Tongue (tissue), 2 donors: ENCODE measurements around the gene PARD3B. TPM values are rescaled to one million over a fixed set of nuclear protein-coding genes. Genes with fewer than 3 reads are reported as not detected.

Experiments used
- DNase-seq: peaks from one replicate; pipeline ENCODE4 v3.0.0-alpha.2; 2015
- total RNA-seq: library from RNA; depleted of rRNA; stranded (reverse); fragments of >200 nt; gene quantifications from one replicate; pipeline ENCODE4 v1.2.3, GENCODE V29; 2014

The PARD3B gene
- total RNA-seq, 1 donor from 2014 or later, result 21.5 TPM

GRCh38 chr2:204842068-204842467 lies 296.8 kb downstream of the PARD3B start:
- DNase-seq, result no peak

DNA sequence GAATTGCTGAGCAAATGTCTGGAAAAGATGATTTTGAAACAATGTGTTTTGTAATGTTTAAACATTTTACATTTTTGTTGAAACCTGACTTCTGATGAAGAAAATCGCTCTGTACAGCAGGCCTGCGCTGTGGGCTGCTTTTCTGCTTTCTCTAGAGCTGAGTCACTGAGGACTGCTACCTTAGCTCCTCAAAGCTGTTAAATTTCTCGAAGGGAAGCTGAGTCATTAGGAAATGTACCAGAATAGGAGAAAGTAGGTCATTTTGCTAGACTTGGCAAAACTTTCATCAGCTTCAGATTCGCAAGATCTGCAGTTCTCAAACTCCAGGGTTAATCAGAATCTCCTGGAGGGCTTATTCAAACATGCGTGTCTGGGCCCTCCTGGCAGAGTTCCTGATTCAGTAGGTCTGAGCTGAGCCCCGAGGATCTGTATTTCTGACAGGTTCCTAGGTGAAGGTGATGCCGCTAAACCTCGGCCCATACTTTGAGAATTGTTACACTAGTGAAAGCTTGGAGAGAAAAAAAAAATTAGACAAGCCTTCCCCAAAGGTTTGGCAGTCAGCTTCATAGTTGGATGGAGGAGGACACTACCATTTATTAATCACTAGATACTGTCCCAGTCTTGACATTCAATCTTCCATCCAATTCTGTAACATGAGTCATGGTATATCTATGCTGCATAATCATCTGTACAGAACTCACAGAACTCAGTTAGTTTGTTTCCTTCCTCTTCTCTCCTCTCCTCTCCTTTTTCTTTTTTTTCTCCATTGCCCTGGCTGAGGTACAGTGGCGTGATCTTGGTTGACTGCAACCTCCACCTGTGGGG lies 297.6 kb downstream of the PARD3B start:
- peak; percentile 56 for DNase-seq

DNA sequence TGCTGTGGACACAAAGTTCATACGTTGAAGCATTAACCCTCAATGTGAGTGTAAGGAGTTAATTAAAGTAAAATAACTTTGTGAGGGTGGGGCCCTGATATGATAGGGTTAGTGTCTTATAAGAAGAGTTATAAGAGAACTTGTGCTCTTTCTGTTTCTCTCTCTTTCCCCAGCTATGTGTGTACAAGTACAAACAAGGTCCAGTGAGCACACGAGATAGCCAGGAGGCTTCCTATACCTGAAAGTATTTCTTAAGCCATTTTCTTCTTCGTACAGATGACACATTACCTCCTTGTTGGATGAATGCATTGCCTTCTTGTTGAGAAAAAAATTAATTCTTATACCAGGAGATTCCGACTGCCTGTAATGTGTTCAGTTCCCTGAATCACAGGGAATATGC lies 301.2 kb downstream of the PARD3B start:
- DNase-seq, result no peak

DNA sequence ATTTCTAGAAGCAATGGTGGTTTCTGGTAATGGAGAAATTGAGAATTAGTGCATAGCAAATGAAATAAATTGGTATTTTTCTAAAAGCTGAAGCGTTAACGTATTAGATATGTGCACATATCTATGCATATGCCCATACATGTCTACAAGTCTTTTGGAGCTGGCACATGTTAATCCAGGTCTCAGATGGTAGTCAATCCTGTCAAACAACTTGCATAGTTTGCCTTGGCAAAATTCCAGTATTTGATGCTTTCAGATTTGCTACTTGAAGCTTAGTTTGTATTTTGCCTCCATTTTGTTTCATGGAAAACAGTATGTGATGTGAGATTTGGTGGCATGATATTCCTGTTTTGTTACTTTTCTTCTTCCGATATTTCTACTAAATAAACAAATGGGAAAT lies 304.6 kb downstream of the PARD3B start:
- DNase-seq, result peak; percentile 72

- peak; percentile 20 for DNase-seq
Observed at GRCh38 chr2:204850581-204850980, 305.3 kb downstream of the PARD3B start.

DNA sequence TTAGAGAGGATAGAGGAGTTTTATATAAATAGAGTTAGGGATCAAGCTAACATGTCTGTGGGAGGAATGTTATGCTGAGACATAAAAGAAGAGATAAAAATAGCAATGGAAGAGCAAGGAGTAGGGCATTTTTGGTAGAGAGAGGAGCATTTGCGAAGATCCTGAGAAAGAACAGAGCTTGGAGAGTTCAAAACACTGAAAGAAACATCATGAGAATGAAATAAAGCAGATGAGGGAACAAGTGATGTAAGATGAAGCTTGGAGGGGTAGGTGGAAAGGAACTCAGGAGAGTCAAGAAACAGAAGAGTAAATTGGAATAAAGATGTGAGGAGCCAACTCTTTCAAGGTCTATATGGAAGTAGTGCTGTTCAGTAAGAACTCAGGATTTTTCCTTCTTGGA lies 308.6 kb downstream of the PARD3B start:
- DNase-seq, result peak; percentile 13

- no peak for DNase-seq
Observed at GRCh38 chr2:204860274-204860673, 315.0 kb downstream of the PARD3B start.

DNA sequence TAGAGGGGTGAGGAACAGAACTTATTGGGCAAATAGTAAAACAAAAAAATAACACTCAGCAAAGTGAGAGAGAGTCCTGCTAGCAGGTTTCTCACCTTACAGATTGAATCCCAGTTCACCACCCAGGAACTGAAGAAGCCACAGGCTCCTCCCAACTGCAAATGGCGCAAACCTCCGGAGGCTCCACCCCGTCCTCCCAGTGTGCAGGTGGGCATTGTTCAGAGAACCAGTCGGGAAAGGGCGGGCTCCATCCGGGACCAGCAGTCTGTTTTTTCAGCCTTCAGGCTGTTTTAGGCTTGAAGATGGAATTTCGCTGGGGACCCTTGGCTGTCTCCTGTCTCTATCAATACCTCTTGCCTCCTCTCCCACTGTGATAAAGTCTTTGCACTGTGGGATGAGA lies 317.5 kb downstream of the PARD3B start:
- DNase-seq, result no peak

GRCh38 chr2:204863336-204863735 lies 318.1 kb downstream of the PARD3B start:
- no peak for DNase-seq

DNA sequence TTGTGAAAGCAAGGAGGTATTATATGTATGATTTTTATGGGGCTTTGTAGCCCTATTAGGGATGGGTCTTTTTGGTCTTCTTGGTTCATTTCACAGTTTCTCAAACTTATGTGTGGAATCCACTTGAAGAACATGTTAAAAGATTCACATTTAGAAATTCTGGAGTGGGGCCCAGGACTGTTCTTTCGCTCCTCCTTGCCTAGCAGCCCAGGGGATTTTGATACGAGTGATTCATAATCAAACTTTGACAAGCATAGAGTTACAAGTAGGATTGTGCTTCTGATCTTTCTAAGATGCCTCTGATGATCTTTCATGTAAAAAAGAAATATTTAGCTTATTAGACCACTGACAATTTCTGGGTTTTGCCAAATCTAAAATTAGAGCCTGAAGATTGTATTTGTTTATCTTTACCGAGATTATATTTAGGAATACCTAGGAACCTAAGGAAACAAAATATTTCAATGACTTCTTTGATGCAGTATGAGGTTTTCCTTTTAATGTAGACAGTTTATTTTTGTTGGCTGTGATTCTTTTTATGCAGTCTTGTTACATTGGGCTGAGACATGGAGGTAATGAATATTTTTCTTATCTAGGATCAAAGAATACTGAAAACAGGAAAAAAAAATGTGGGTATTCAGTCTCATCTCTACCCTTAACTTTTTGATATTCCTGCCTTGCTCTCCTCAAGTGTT lies 324.0 kb downstream of the PARD3B start:
- peak; percentile 28 for DNase-seq

- DNase-seq, result no peak
Observed at GRCh38 chr2:204870053-204870452, 324.8 kb downstream of the PARD3B start.

DNA sequence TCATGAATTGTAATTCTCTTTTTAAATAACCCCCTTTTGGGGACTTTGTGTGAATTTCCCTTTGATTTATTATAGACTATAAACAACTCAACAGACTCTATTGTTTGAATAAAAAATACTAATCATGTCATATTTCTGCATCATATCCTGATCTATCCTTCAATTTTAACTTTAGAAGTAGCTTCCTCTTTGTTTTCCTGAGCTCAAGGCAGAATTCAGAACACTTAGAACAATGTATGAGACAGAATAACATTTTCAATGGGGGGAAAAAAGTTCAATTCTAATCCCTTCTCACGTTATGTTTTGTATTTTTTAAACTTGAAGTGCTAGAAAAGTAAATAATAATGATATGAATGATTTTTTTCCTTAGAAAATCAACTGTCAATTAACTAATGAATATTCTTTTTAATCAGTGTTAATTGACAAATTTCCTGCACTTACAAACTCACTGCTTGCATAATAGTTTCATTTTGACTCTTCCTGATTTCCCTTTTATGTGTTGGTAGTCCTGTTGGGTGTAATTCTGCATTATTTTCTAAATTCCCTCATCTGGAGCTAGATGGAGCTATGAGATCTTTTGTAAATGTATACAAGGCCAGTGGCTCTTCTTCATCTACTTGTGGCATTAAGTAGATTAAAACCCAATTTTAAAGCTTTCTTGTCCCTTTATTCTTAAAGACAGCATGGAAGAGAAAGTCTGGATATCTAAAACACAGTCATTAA lies 326.1 kb downstream of the PARD3B start:
- peak; percentile 60 for DNase-seq

DNA sequence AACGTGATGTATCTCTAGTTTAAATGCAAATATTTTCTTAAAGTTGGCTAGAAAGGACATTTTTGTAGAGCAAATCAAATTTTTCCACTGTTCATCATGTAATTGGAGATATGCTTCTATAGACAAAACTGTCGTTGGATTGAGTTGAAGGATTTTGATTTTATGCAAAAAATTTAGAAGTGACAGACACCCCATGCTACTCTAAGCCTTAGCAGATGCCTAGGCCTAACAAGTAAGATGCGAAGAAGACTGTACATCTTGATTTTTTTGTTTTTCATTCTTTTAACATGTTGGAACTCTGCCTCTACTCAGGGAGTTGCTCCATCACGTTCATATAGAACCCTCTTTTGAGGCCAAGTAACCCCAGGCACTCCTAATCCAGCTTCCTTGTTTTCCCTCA lies 331.0 kb downstream of the PARD3B start:
- DNase-seq, result no peak

GRCh38 chr2:204877691-204878090 lies 332.4 kb downstream of the PARD3B start:
- DNase-seq, result no peak

GRCh38 chr2:204880928-204881327 lies 335.7 kb downstream of the PARD3B start:
- no peak for DNase-seq

- DNase-seq, result no peak
Observed at GRCh38 chr2:204881655-204882054, 336.4 kb downstream of the PARD3B start.

GRCh38 chr2:204885747-204886146 lies 340.5 kb downstream of the PARD3B start:
- DNase-seq, result no peak

DNA sequence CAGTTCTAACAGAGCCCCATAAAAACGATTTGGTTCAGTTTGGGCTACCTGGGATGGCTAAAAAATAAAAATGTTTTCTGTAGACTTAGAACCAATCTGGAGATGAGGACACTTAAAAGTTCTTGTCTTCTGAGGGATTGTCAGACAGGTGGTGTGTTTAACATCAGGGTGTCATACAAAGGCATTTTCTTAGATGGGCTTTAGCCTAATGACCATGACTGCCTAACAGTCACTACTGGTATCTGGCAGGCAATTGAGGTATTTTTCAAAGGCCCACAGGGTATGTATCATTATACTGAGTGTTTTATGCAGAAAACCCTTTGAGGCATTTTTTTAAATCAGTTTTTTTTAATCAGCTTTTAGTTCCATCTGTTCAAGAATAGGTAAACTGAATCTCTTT lies 341.4 kb downstream of the PARD3B start:
- no peak for DNase-seq

DNA sequence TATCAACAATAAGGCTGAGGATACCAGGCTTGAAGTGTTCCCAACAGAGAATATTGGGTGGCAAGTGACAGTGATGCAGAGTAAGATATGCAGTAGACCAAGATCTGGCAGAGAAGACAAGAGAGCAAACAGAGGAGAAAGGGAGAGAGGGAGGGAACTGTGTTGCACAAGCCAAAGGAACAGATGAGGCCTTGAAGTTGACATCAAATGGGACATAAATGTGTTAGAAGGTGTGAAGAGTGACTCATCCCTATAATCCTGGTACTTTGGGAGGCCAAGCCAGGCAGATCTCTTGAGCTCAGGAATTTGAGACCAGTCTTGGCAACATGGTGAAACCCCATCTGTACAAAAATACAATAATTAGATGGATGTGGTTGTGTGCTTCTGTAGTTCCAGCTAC lies 342.9 kb downstream of the PARD3B start:
- no peak for DNase-seq

DNA sequence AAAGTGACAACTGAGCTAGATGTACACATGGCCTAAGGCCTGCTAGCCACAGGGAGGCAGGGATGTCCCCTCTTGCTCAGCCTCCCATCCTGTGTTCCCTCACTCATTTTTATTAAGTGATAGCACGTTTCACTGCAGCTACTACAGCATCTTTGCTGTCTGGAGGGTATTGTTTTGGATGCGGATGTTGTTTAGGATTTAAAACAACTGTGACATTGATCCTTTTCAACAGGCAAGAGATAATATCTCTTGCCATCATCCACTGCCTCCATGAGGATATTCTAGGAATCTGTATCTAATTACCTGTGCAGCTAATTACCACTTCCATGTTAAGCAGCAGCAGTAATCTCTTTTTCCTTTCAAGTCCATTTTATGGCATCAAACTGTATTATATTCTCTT lies 345.4 kb downstream of the PARD3B start:
- no peak for DNase-seq

- no peak for DNase-seq
Observed at GRCh38 chr2:204891739-204892138, 346.5 kb downstream of the PARD3B start.

GRCh38 chr2:204892506-204893255 lies 347.4 kb downstream of the PARD3B start:
- DNase-seq, result no peak
